GM10266 (cell line): ENCODE data around the gene SMARCAL1.

Source experiments
- DNase-seq: peaks from one replicate; pipeline ENCODE4 v3.0.0; 2012; ENCODE audit errors: extremely low spot score
- CTCF ChIP-seq: IDR thresholded peaks from 2 replicates; pipeline ENCODE4 v1.5.1; 2012; ENCODE audit warnings: mild to moderate bottlenecking, low read depth; ENCODE audit not compliant: control insufficient read depth, insufficient read depth; ENCODE audit errors: missing control alignments

Gene SMARCAL1

GRCh38 chr2:216412022-216412999 lies at the start of gene SMARCAL1:
Gene SMARCAL1, plus strand, starts transcription at chr2:216412484. Its CDS starts 2,221 bp downstream, at chr2:216414705.
- DNase-seq = peak; percentile 89
- TF ChIP-seq CTCF = no peak

DNA sequence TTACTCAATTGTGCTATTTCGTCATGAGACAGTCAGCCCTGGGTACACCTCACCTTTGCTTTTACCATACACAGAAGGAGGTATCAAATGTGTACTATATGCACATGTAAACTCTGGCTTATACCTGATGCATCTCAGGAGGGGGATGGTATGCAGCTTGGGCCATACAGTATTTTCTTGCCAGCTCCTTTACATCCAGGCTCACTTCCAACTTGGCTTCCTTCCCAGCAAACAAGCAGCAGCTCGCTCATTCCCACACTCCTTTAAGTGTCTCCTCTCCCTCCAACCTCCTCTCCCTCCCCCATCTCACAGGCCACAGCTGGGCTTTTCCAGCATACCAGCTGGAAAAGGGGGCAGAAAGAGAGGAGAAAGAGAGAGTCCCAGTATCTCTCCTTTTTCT lies 49.6 kb upstream of the SMARCAL1 start:
- TF ChIP-seq CTCF = no peak
- no peak for DNase-seq

DNA sequence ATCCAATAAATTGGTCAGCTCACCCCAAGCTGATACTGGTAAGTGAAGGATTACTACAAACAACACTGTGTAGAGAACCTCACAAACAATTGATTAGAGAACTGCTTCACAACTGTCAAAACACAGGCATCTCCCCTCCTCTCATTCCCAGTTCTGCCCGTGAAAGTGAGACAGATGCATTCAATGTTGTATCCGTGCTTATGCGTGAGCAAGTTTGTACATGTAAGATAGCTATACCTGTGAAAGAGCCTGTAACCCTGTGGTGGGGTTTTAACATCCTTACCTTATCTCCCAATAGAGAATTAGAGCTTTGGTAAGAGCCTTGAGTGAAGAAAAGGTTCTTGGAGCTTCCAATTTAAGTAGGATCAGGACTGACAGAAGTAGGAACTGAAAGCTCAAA lies 49.1 kb upstream of the SMARCAL1 start:
- no peak for DNase-seq
- TF ChIP-seq CTCF = no peak

- DNase-seq = no peak
- TF ChIP-seq CTCF = no peak
Observed at GRCh38 chr2:216365518-216365917, 46.8 kb upstream of the SMARCAL1 start.

DNA sequence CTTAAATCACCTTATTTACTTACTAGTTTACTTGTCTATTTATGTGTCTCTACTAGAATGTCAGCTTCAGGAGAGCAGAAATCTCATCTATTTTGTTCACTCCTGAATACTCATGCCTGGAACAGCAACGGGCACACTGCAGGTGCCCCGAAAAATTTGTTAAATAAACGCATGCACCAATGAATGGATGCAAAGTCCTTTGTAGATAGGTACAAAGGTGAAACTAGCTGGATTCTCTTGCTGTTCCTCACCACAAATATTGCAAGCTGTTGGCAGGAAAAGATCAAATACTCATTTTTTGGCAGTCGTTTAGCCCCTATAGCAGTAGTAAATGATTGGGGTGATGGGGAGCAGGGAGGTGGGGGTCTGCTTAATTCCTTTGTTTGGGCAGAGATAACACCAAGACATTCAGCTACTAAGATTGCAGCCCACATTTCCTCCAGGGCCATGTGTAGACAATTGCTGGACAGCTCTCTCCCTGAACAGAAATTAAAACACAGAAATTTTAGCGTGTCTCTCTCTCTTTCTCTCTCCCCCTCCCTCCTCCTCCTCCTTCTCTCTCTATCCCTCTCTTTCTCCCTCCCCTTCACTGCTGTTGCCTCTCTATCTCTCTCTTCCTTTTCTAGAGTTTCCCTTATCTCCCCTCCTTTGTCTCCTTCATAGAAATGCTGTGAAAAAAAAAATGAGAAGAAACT lies 45.4 kb upstream of the SMARCAL1 start:
- DNase-seq = no peak
- no peak for TF ChIP-seq CTCF

GRCh38 chr2:216369821-216370220 lies 42.5 kb upstream of the SMARCAL1 start:
- TF ChIP-seq CTCF = no peak

More at GRCh38 chr2:216369821-216370220, 42.5 kb upstream of the SMARCAL1 start:
- no peak for DNase-seq
